Endothelial cell of umbilical vein (primary cell): ENCODE results near the gene SPATA31D3. TPM values are rescaled to one million over a fixed set of nuclear protein-coding genes. Genes with fewer than 3 reads are reported as not detected.

Experiments used
- BruUV-seq: library from RNA; stranded (reverse); fragments of 400-500 nt; replicated peaks from 2 replicates; lab custom pipeline; 2021; lab: Mats Ljungman, UMichigan
- CTCF ChIA-PET: fragments of 300-600, 350-600 bp; sonication (Branson Sonifier 250); formaldehyde crosslinking; loops from one replicate; lab custom pipeline; 2021; ENCODE audit warnings: antibody characterized with exemption, inconsistent platforms; lab: Charles Lee
- POLR2A ChIA-PET: fragments of 300-600, 350-600 bp; sonication (Branson Sonifier 250); formaldehyde crosslinking; loops from one replicate; lab custom pipeline; 2021; ENCODE audit warnings: antibody characterized with exemption, inconsistent platforms; lab: Charles Lee
- DNase-seq: peaks from one replicate; pipeline ENCODE4 v3.0.0-alpha.2; 2011; ENCODE audit warnings: low read depth, low spot score
- FAIRE-seq: peaks from 2 replicates; lab custom pipeline; 2011; peaks lifted over from hg19 to GRCh38; lab: Jason Lieb, UNC
- H2AFZ ChIP-seq: 2 replicates; pipeline ENCODE4 v1.6.0; 2012; ENCODE audit warnings: low read depth, low read length, control low read depth, inconsistent platforms
- H3K27ac ChIP-seq: 2 replicates; pipeline ENCODE4 v1.5.1; 2011; ENCODE audit warnings: low read depth, mild to moderate bottlenecking, control low read depth, low read length, moderate library complexity; ENCODE audit not compliant: insufficient read depth
- H3K27me3 ChIP-seq, 2 experiments: 2 replicates each; pipeline versions ENCODE4 v1.6.0 to v1.6.1; 2011; ENCODE audit warnings: low read length in 2 of 2, mixed read lengths in 1 of 2; ENCODE audit not compliant: control insufficient read depth in 2 of 2, insufficient read depth in 2 of 2
- H3K36me3 ChIP-seq, 2 experiments: 2 replicates in 1 of 2; 3 replicates in 1 of 2; pipeline ENCODE4 v1.5.1; 2011; ENCODE audit warnings: low read length in 2 of 2, mild to moderate bottlenecking in 1 of 2, moderate library complexity in 1 of 2; ENCODE audit not compliant: control insufficient read depth in 2 of 2, insufficient read depth in 2 of 2; ENCODE audit errors: extremely low read depth in 1 of 2
- H3K4me1 ChIP-seq: 3 replicates; pipeline ENCODE4 v1.5.1; 2011; ENCODE audit warnings: mild to moderate bottlenecking, low read length; ENCODE audit not compliant: control insufficient read depth, insufficient read depth; ENCODE audit errors: extremely low read depth
- H3K4me2 ChIP-seq: 2 replicates; pipeline ENCODE4 v1.6.1; 2011; ENCODE audit warnings: low read length, control low read depth, mixed read lengths; ENCODE audit not compliant: insufficient read depth
- H3K4me3 ChIP-seq, 3 experiments: fragments of 200-600 bp in 1 of 3; sonication (generic), shearing (Covaris generic) in 1 of 3; replicated peaks in 1 of 3; 2 replicates each; pipeline ENCODE4 v1.5.1; 2011 to 2016; ENCODE audit warnings: control low read depth in 3 of 3, low read length in 3 of 3, mild to moderate bottlenecking in 2 of 3, inconsistent platforms in 1 of 3, low read depth in 1 of 3, moderate library complexity in 1 of 3; ENCODE audit not compliant: insufficient read depth in 1 of 3
- H3K79me2 ChIP-seq: 2 replicates; pipeline ENCODE4 v1.6.0; 2012; ENCODE audit warnings: low read length, inconsistent platforms; ENCODE audit not compliant: control insufficient read depth, insufficient read depth
- H3K9ac ChIP-seq: replicated peaks from 2 replicates; pipeline ENCODE3; 2011; ENCODE audit warnings: low read length, control low read depth; ENCODE audit not compliant: insufficient read depth; ENCODE audit errors: extremely low read depth
- H3K9me1 ChIP-seq: replicated peaks from 3 replicates; pipeline ENCODE4 v1.6.0; 2011; ENCODE audit warnings: mild to moderate bottlenecking, low read length; ENCODE audit not compliant: control insufficient read depth, insufficient read depth; ENCODE audit errors: extremely low read depth
- H3K9me3 ChIP-seq: replicated peaks from 2 replicates; pipeline ENCODE4 v1.5.1; 2012; ENCODE audit warnings: low read length, inconsistent platforms; ENCODE audit not compliant: control insufficient read depth, insufficient read depth
- H4K20me1 ChIP-seq: replicated peaks from 2 replicates; pipeline ENCODE3; 2011; ENCODE audit warnings: mild to moderate bottlenecking, low read length; ENCODE audit not compliant: control insufficient read depth, insufficient read depth; ENCODE audit errors: extremely low read depth
- CTCF ChIP-seq, 2 donors: IDR thresholded peaks; 1 replicate in 1 of 2; 2 replicates in 1 of 2; pipeline ENCODE4 v1.5.1; 2011; ENCODE audit warnings: low read length in 2 of 2, mild to moderate bottlenecking in 2 of 2, moderate library complexity in 2 of 2, control low read depth in 1 of 2, inconsistent platforms in 1 of 2, low read depth in 1 of 2; ENCODE audit not compliant: insufficient read depth in 1 of 2; ENCODE audit errors: extremely low read depth in 1 of 2
- EZH2 ChIP-seq: IDR thresholded peaks from 2 replicates; pipeline ENCODE4 v1.6.1; 2012; ENCODE audit warnings: borderline replicate concordance, low read depth, mild to moderate bottlenecking, moderate library complexity, low read length, inconsistent platforms; ENCODE audit not compliant: severe bottlenecking
- JUN ChIP-seq: IDR thresholded peaks from 2 replicates; pipeline ENCODE4 v1.6.1; 2011; ENCODE audit warnings: borderline replicate concordance, low read depth; ENCODE audit not compliant: insufficient read length, insufficient read depth
- MAX ChIP-seq: IDR thresholded peaks from 2 replicates; pipeline ENCODE4 v1.6.1; 2011; ENCODE audit not compliant: insufficient read depth, insufficient read length
- MYC ChIP-seq: IDR thresholded peaks from one replicate; pipeline ENCODE4 v1.6.1; 2011; ENCODE audit warnings: mild to moderate bottlenecking, low read depth, low read length
- POLR2AphosphoS5 ChIP-seq: IDR thresholded peaks from 2 replicates; pipeline ENCODE4 v1.6.1; 2012; ENCODE audit warnings: low read depth, mild to moderate bottlenecking, control low read depth, low read length, moderate library complexity; ENCODE audit not compliant: insufficient read depth
- dilution Hi-C: fragments of 300-500 bp; cut with MboI; formaldehyde crosslinking; loops from one replicate; pipeline ENCODE4 v1.15.0; 2019; ENCODE audit warnings: low sequenced_read_pairs; ENCODE audit not compliant: extremely low pct_ligation_motif_present
- intact Hi-C: fragments of 100-400 bp; cut with micrococcal nuclease; formaldehyde crosslinking; loops from one replicate; pipeline ENCODE4 v1.10.0; 2022
- polyA plus RNA-seq, 4 experiments: library from polyadenylated mRNA; depleted of rRNA in 3 of 4; stranded (reverse) in 3 of 4; unstranded in 1 of 4; fragments of >200 nt; gene quantifications; 2 replicates each; pipeline versions ENCODE4 v1.2.1 to v1.2.3, GENCODE V29; 2011 to 2012; ENCODE audit warnings: missing spikeins in 1 of 4
- total RNA-seq: library from RNA; stranded (reverse); gene quantifications from 2 replicates; pipeline ENCODE4 v1.2.3, GENCODE V29; 2021

The SPATA31D3 gene
- total and polyA plus RNA-seq, 2 donors (not counting 3 experiments of a cell fraction or from before 2014, with no cell fraction given): not detected

GRCh38 chr9:81974764-81975163 is 31.5 kb downstream of the SPATA31D3 start:
- no peak overlapping the region for H3K9ac ChIP-seq
- no peaks in the 10 kb centered on the region for H3K9me3 ChIP-seq
- CTCF ChIA-PET: no interaction called here
- no peaks in the 10 kb centered on the region for H3K27me3 ChIP-seq
- no peak overlapping the region for H3K4me2 ChIP-seq
- no peaks in the 10 kb centered on the region for H3K79me2 ChIP-seq
- no peaks in the 10 kb centered on the region for H4K20me1 ChIP-seq
- dilution Hi-C loops (no loop called here), intact Hi-C loops (no loop called here)
- no peak for TF ChIP-seq MAX
- no peak for TF ChIP-seq CTCF (IDR thresholded peaks at IDR 0.05; ENCODE audit: extremely low read depth in 1 of 2, insufficient read depth in 1 of 2, low read depth in 1 of 2, low read length in 2 of 2)
- no peak for TF ChIP-seq EZH2
- TF ChIP-seq JUN: no peak
- no peak for TF ChIP-seq POLR2AphosphoS5
- TF ChIP-seq MYC: no peak
- FAIRE-seq (no peak), DNase-seq (no peak)
- H3K36me3 ChIP-seq: no peaks in the 10 kb centered on the region
- no TSS peak for BruUV-seq
- POLR2A ChIA-PET: no interaction called here
- no peak overlapping the region for H3K27ac ChIP-seq
- H2AFZ ChIP-seq: no peak overlapping the region
- H3K4me3 ChIP-seq: no peak overlapping the region
- H3K9me1 ChIP-seq: no peaks in the 10 kb centered on the region
- H3K4me1 ChIP-seq: no peaks in the 10 kb centered on the region
